Mammary epithelial cell (primary cell): ENCODE measurements around the gene WRAP73.

ENCODE experiments used
- CTCF ChIP-seq, 2 donors: IDR thresholded peaks in 1 of 2; conservative IDR thresholded peaks in 1 of 2; 2 replicates each; pipeline ENCODE4 v1.5.1; 2011 to 2012; ENCODE audit warnings: inconsistent platforms in 2 of 2, low read length in 2 of 2, mild to moderate bottlenecking in 2 of 2, control low read depth in 1 of 2, low read depth in 1 of 2; ENCODE audit not compliant: insufficient read depth in 1 of 2; ENCODE audit errors: extremely low read depth in 1 of 2
- EZH2 ChIP-seq: IDR thresholded peaks from 2 replicates; pipeline ENCODE4 v1.6.1; 2012; ENCODE audit warnings: low read length, inconsistent platforms, borderline replicate concordance

GRCh38 chr1:3607703-3608065 lies 42.2 kb downstream of the WRAP73 start:
- no peak for TF ChIP-seq EZH2
- no peak for TF ChIP-seq CTCF (conservative IDR thresholded peaks at IDR 0.05 in 1 of 2, IDR thresholded peaks at IDR 0.05 in 1 of 2; ENCODE audit: extremely low read depth in 1 of 2, insufficient read depth in 1 of 2, low read depth in 1 of 2, low read length in 2 of 2)
